HG03095 (cell line): ENCODE measurements around the gene ELAC2.

Experiments
- ATAC-seq: cut with Tn5 transposase; IDR thresholded peaks from one replicate; pipeline ENCODE4 v1.9.1; 2021; ENCODE audit warnings: moderate library complexity; ENCODE audit not compliant: unreplicated experiment

ELAC2 gene

GRCh38 chr17:12955521-12955920 is 62.3 kb downstream of the ELAC2 start:
- no peak for ATAC-seq

- ATAC-seq, result no peak
These were observed 64.7 kb downstream of the ELAC2 start for GRCh38 chr17:12953156-12953555.

- ATAC-seq, result no peak
These were observed 65.8 kb downstream of the ELAC2 start for GRCh38 chr17:12952012-12952411.

DNA sequence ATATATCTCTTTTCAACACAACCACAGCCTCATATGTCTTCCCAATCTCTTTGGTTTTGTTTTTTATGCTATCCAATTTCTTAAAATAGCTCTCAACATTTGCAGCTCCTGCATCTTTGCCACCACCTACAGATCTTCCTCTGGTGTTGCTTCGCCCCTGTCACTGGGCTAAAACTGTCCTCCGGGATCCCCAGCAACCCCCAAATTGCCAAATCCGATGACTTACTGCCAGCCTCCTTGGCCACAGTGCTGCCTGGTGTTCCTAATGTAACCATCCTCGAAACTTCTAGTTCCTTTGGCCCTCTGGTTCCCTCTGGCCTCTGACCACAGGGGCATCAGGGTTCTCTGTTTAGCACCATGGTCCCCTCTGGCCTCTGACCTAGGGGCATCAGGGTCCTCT is 70.8 kb downstream of the ELAC2 start:
- ATAC-seq, result no peak
